T-cell (primary cell): ENCODE results near the gene SH3YL1. TPM values are rescaled to one million over a fixed set of nuclear protein-coding genes. Genes with fewer than 3 reads are reported as not detected.

Source experiments
- ATAC-seq, 4 experiments: fragments of 200-7000 bp in 3 of 4; fragments of 150-1000 bp in 1 of 4; cut with Tn5 transposase; replicated peaks in 1 of 4; 1 replicate in 3 of 4; 2 replicates in 1 of 4; pipeline ENCODE4 v1.10.0; 2021; ENCODE audit warnings: moderate library complexity in 3 of 4, mild to moderate bottlenecking in 2 of 4, moderate number of reproducible peaks in 1 of 4
- CTCF ChIA-PET, 2 donors: fragments of 300-600 bp; sonication (Branson Sonifier 250); formaldehyde crosslinking; loops; one replicate each; lab custom pipeline; 2022; ENCODE audit warnings: antibody characterized with exemption in 2 of 2; lab: Charles Lee
- POLR2A ChIA-PET, 2 donors: fragments of 300-600 bp; sonication (Branson Sonifier 250); formaldehyde crosslinking; loops; one replicate each; lab custom pipeline; 2022; ENCODE audit warnings: antibody characterized with exemption in 2 of 2; lab: Charles Lee
- DNase-seq, 35 experiments: peaks; one replicate each; pipeline versions ENCODE4 v3.0.0 to v3.0.0-alpha.2; 2013 to 2023
- H3K27ac ChIP-seq: one replicate; pipeline ENCODE4 v1.5.1; 2013; ENCODE audit warnings: low read length
- H3K27me3 ChIP-seq, 2 experiments: replicated peaks in 1 of 2; 1 replicate in 1 of 2; 2 replicates in 1 of 2; pipeline versions ENCODE4 v1.6.1 to v1.7.0; 2013; ENCODE audit warnings: low read length in 1 of 2, mixed read lengths in 1 of 2; ENCODE audit not compliant: control insufficient read depth in 2 of 2, insufficient read depth in 2 of 2; ENCODE audit errors: extremely low read depth in 1 of 2
- H3K36me3 ChIP-seq, 2 donors: 1 replicate in 1 of 2; 2 replicates in 1 of 2; pipeline versions ENCODE4 v1.6.1 to v1.7.0; 2013; ENCODE audit warnings: low read length in 1 of 2; ENCODE audit not compliant: control insufficient read depth in 2 of 2, insufficient read depth in 1 of 2; ENCODE audit errors: extremely low read depth in 1 of 2
- H3K4me1 ChIP-seq, 2 experiments: 1 replicate in 1 of 2; 2 replicates in 1 of 2; pipeline versions ENCODE4 v1.6.1 to v1.7.0; 2013; ENCODE audit warnings: low read length in 2 of 2, mixed read lengths in 1 of 2; ENCODE audit not compliant: insufficient read depth in 2 of 2, control insufficient read depth in 1 of 2; ENCODE audit errors: extremely low read depth in 1 of 2
- H3K4me3 ChIP-seq, 2 donors: 1 replicate in 1 of 2; 2 replicates in 1 of 2; pipeline versions ENCODE4 v1.5.1 to v1.7.0; 2013; ENCODE audit warnings: mild to moderate bottlenecking in 2 of 2, low read length in 1 of 2, moderate library complexity in 1 of 2; ENCODE audit not compliant: control insufficient read depth in 1 of 2; ENCODE audit errors: extremely low read depth in 1 of 2
- H3K9me3 ChIP-seq: 2 replicates; pipeline ENCODE4 v1.7.0; 2013
- H3K27ac Mint-ChIP-seq, 2 donors: one replicate each; pipeline ENCODE4 v1.8.0; 2020 to 2021; ENCODE audit warnings: mild to moderate bottlenecking in 2 of 2, mixed read lengths in 2 of 2
- H3K27me3 Mint-ChIP-seq, 2 donors: one replicate each; pipeline ENCODE4 v1.8.0; 2021 to 2022; ENCODE audit warnings: mixed read lengths in 2 of 2
- H3K36me3 Mint-ChIP-seq: one replicate; pipeline ENCODE4 v1.8.0; 2021; ENCODE audit warnings: mixed read lengths
- H3K4me1 Mint-ChIP-seq, 3 donors: one replicate each; pipeline ENCODE4 v1.8.0; 2020 to 2022; ENCODE audit warnings: mixed read lengths in 3 of 3, mild to moderate bottlenecking in 1 of 3
- H3K4me3 Mint-ChIP-seq, 3 donors: one replicate each; pipeline ENCODE4 v1.8.0; 2020 to 2022; ENCODE audit warnings: mild to moderate bottlenecking in 3 of 3, mixed read lengths in 3 of 3, moderate library complexity in 3 of 3
- H3K9me3 Mint-ChIP-seq, 3 donors: one replicate each; pipeline ENCODE4 v1.8.0; 2020 to 2022; ENCODE audit warnings: mixed read lengths in 3 of 3
- WGBS: methylation state at CpG from one replicate; pipeline ENCODE4 v1.1.5; 2013; ENCODE audit warnings: missing lambda C conversion rate; ENCODE audit not compliant: insufficient coverage; 5-methylcytosine and 5-hydroxymethylcytosine counted together
- total RNA-seq, 35 experiments: library from RNA in 6 of 35; stranded (reverse) in 6 of 35; fragments of 120-200 nt in 1 of 35; gene quantifications; one replicate each; pipeline versions ENCODE4 v1.2.1 to v1.2.4 and lab custom pipeline; 2013 to 2026

SH3YL1 gene
- total RNA-seq, 5 donors from 2014 or later (not counting 1 experiment from before 2014, with no cell fraction given) = 54.8 to 71.4 (median 59.9) TPM

DNA sequence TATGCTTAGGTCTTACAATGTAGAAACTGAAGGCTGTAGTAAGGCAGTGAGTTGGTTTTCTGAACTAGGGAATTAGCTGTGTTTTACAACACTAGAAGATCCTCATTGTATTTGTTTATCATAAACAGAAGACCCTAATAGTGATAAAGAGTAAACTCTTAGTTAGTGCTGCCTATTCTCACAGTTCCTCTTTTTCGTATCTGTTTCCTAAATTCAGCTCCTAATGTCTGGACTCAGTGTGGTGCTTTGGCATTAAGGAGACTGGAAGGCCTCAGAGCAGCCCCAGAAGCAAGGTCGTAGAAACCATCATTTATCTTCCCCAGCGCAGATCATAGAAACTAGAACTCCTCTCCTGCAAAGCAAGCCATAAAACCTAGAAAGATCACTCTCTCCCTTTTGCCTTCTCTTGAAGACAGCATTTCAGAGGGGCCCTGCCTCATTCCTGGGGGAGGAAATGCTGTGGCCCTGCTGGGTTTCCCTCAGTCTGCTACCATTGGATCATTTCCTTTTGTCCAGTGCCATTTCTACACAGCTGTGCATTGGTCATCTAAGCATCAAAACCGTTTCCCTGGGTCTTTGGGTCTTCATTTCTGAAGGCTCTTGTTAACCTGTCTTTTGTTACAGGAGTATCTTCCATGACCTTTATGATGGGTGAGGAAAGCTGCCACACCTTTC is 5.7 kb upstream of the SH3YL1 start:
- no peak for ATAC-seq
- peaks cover 4 to 44% of the 10 kb centered on the region in 2 donors for H3K36me3 ChIP-seq
- Mint-ChIP-seq H3K9me3 (no peaks in the 10 kb centered on the region), H3K27ac (peak overlapping the region in 1 of 2 donors; percentile 28), H3K27me3 (no peaks in the 10 kb centered on the region), H3K4me3 (no peak overlapping the region), H3K4me1 (peaks cover 58 to 72% (median 70%) of the 10 kb centered on the region in 3 donors), H3K36me3 (peaks cover 35% of the 10 kb centered on the region)
- H3K4me1 ChIP-seq = peaks cover 11 to 16% of the 10 kb centered on the region in 2 experiments
- H3K4me3 ChIP-seq = no peak overlapping the region
- H3K27ac ChIP-seq = no peak overlapping the region
- ChIA-PET POLR2A (no interaction called here), CTCF (no interaction called here)
- no CpG with 5 or more reads among the region's 4 CpGs for WGBS
- DNase-seq = no peak
- no peaks in the 10 kb centered on the region for H3K9me3 ChIP-seq
- no peaks in the 10 kb centered on the region for H3K27me3 ChIP-seq

DNA sequence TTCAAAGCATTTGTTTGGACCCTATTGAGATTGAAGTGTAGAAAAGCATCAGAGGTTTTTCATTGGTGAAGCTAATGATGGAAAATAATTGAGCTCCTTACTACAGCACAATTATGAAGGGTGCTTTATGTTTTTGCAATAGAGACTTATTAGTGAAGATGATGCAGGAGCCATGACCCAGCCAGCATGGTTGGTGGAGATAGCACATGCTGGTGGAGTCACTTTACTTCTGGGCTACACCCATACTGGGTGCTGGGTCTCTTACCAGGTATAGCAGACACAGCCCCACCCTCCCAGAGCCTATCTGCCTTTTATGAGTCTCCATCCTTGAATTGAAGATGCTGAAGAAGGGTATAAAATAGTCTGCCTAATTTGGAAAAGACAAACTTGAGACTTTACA is 4.5 kb upstream of the SH3YL1 start:
- DNase-seq (no peak), ATAC-seq (no peak)
- Mint-ChIP-seq H3K4me1 (peaks cover 58 to 72% (median 71%) of the 10 kb centered on the region in 3 donors), H3K27me3 (no peaks in the 10 kb centered on the region), H3K36me3 (peaks cover 33% of the 10 kb centered on the region), H3K9me3 (no peaks in the 10 kb centered on the region), H3K27ac (no peak overlapping the region), H3K4me3 (no peak overlapping the region)
- Histone ChIP-seq H3K27ac (no peak overlapping the region), H3K4me1 (peaks cover 19 to 20% of the 10 kb centered on the region in 2 experiments), H3K27me3 (no peaks in the 10 kb centered on the region), H3K9me3 (no peaks in the 10 kb centered on the region), H3K4me3 (no peak overlapping the region), H3K36me3 (peaks cover 3 to 34% of the 10 kb centered on the region in 2 donors)
- ChIA-PET CTCF (no interaction called here), POLR2A (no interaction called here)

DNA sequence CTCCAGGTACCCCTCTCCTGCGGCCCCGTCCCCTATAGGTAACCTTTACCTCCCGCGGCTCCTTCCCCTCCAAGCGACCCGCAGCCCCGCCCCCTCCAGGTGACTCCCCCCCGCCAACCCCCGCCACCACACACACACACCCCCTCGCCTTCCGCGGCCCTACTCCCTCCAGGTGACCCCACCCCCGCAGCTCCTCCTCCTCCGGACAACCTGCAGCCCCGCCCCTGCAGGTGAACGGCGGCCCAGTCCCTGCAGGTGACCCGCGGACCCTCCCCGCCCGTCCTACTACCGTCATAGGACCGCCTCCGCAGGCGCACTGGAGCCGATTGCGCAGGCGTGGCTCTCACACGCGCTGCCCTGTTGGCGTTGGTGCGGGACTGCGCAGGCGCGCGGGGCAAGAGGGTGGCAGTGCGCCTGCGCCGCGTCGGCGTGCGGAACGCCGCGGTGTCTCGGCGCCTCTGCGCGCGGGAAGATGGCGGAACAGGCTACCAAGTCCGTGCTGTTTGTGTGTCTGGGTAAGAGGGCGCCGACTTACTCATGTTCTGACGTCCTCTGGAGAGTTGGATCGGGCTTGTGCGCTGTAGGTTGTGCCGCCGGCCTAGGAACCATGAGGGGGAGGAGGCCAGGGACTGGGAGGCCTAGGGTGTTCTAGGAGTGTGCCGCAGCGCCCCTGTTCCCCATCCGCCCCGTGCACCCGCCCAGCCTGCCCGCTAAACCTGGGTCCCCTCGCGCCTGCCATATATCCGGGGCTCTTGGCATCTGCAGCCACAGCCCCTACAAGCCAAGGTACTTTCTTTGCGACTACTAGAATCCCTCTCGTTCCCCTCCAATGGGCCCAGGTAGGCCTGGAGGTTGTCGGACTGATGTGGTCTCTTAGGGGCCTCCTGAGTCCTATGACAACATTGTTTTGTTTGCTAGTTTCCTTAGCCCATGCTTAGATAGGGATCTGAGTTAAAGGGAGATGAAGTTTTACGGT is 949 bp upstream of the SH3YL1 start, which contains the start of gene ACP1:
ACP1 (plus strand) TSS at position 455 of the 976 bp plus-strand sequence; CDS start at position 473, 18 bp downstream.
- Histone ChIP-seq H3K4me3 (peak within 1 kb of the TSS; percentile 87 to 92), H3K27me3 (no peaks in the 10 kb centered on the region), H3K27ac (peak within 1 kb of the TSS; percentile 87), H3K36me3 (peaks cover 0 to 10% of the 10 kb centered on the region in 2 donors), H3K9me3 (no peaks in the 10 kb centered on the region), H3K4me1 (peaks cover 19 to 24% of the 10 kb centered on the region in 2 experiments)
- DNase-seq (peak; percentile 87 to 99 (median 93)), ATAC-seq (peak; percentile 85 to 87 (median 86))
- H3K27me3 Mint-ChIP-seq = no peaks in the 10 kb centered on the region
- 0% methylated on average over 51 of the region's 73 CpGs for WGBS
- no peaks in the 10 kb centered on the region for H3K9me3 Mint-ChIP-seq
- H3K36me3 Mint-ChIP-seq = peaks cover 15% of the 10 kb centered on the region
- H3K4me3 Mint-ChIP-seq = peak within 1 kb of the TSS; percentile 89 to 92 (median 92)
- peak within 1 kb of the TSS; percentile 93 to 95 for H3K27ac Mint-ChIP-seq
- peaks cover 40 to 68% (median 67%) of the 10 kb centered on the region in 3 donors for H3K4me1 Mint-ChIP-seq
- ChIA-PET POLR2A (interaction anchor here in 1 of 2 donors (0.6 kb wide), 1 partner anchor 175 kb away, joined by 3 read pairs; no protein-coding TSS in a partner anchor), CTCF (no interaction called here)

DNA sequence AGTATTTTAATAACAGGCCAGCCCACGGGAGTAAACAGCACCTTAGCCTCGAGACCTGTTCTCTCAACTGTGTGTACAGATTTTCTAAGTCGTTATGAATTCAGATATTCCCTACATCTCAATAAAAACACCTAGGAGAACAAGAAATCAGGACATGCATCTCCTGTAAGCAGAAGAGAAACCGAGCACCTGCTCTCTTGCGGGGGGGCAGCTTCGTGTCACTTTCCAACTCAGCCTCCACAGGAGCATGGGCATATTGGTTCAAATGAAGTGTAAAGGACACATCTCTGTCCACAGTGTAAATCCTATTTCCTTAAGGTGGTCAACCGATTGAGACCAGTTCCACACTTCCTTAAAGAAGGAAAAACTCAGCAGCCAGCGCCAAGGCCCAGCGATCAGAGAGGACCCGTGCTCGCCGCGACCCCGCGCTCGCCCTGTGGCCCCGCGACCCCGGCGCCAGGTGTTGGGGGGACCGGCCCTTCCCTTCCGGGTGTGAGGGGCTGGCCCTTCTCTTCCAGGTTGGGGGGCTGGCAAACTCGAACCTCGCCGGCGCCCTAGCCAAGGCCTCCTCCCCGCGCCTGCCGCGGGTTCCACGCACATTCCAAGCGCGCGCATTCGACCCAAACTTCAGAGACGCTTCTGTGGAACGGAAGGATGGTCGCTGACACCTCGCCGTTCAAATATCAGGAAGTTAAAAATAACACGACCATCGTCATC is 652 bp downstream of the SH3YL1 start:
- Histone ChIP-seq H3K27me3 (no peaks in the 10 kb centered on the region), H3K36me3 (peaks cover 0 to 4% of the 10 kb centered on the region in 2 donors), H3K4me1 (peaks cover 19 to 24% of the 10 kb centered on the region in 2 experiments), H3K9me3 (peaks cover 2% of the 10 kb centered on the region), H3K4me3 (peak overlapping the region; percentile 69 to 92), H3K27ac (peak overlapping the region; percentile 54)
- peak in 2 of 35 experiments; percentile 7 to 18 for DNase-seq
- POLR2A ChIA-PET = interaction anchor here in 1 of 2 donors (0.7 kb wide), 1 partner anchor 10 kb away, joined by 3 read pairs; no protein-coding TSS in a partner anchor
- WGBS = 82% methylated on average over 40 of the region's 42 CpGs
- peaks cover 26 to 54% (median 51%) of the 10 kb centered on the region in 3 donors for H3K4me1 Mint-ChIP-seq
- CTCF ChIA-PET = no interaction called here
- peak overlapping the region; percentile 68 to 83 for H3K27ac Mint-ChIP-seq
- peak overlapping the region; percentile 89 to 92 (median 92) for H3K4me3 Mint-ChIP-seq
- no peak for ATAC-seq
- peaks cover 20% of the 10 kb centered on the region for H3K36me3 Mint-ChIP-seq
- peaks cover 0 to 8% (median 5%) of the 10 kb centered on the region in 3 donors for H3K9me3 Mint-ChIP-seq
- H3K27me3 Mint-ChIP-seq = no peaks in the 10 kb centered on the region

DNA sequence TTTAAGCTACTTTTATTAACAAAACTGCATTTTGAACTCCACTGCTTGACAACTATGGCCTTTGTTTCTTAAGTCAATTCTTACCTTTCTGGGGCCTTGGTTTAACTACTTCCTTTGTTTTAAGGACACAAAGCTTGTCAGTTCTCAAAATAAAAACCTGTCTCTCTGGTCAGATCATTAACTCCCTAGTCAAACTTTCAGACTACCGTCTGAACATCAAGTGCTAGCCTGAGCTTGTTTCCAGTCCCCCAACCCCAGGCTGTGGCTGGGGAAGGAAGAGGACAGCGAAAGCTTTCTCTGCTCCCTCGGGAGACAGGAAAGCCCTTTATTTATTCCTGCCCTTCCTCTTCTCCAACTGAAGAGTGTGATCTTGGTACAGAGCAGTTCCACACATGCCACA is 1.7 kb downstream of the SH3YL1 start:
- Histone ChIP-seq H3K27me3 (no peaks in the 10 kb centered on the region), H3K9me3 (peaks cover 2% of the 10 kb centered on the region), H3K27ac (no peak overlapping the region), H3K36me3 (no peaks in the 10 kb centered on the region), H3K4me1 (peaks cover 19 to 24% of the 10 kb centered on the region in 2 experiments), H3K4me3 (no peak overlapping the region)
- Mint-ChIP-seq H3K27me3 (no peaks in the 10 kb centered on the region), H3K27ac (peak overlapping the region; percentile 68 to 73), H3K36me3 (peaks cover 21% of the 10 kb centered on the region), H3K4me3 (peak overlapping the region in 2 of 3 donors; percentile 63 to 92), H3K4me1 (peaks cover 15 to 45% (median 41%) of the 10 kb centered on the region in 3 donors), H3K9me3 (peaks cover 0 to 16% (median 5%) of the 10 kb centered on the region in 3 donors)
- WGBS = no CpG with 5 or more reads among the region's 3 CpGs
- no peak for DNase-seq
- CTCF ChIA-PET = interaction anchor here in 1 of 2 donors (0.6 kb wide), 1 partner anchor 10 kb away, joined by 3 read pairs; no protein-coding TSS in a partner anchor
- POLR2A ChIA-PET = interaction anchor here in 1 of 2 donors (0.7 kb wide), 1 partner anchor 99 kb away, joined by 3 read pairs; no protein-coding TSS in a partner anchor
- ATAC-seq = no peak
